CD4-positive, alpha-beta T cell treated with Interleukin-15 for 1 hour (primary cell): ENCODE results near the gene ASMTL.
"Not testable (repeated sequence)": the region's sequence is repeated elsewhere in the genome, so short reads cannot be mapped to it uniquely, and the experiment has no call there.

Experiments
- DNase-seq: peaks from one replicate; pipeline ENCODE4 v3.0.0-alpha.2; 2020

The ASMTL gene

GRCh38 chrX:1452516-1453394 lies at the start of gene ASMTL:
ASMTL (minus strand) TSS chrX:1452909; CDS start chrX:1452840, 69 bp downstream.
- DNase-seq: peak; percentile 98

- DNase-seq: peak; percentile 88
These were observed 49.5 kb upstream of the ASMTL start for GRCh38 chrX:1502241-1502640.

- DNase-seq: peak; percentile 69
These were observed 48.3 kb upstream of the ASMTL start for GRCh38 chrX:1500701-1501624.

- DNase-seq: no peak
These were observed 43.4 kb upstream of the ASMTL start for GRCh38 chrX:1496076-1496475.

GRCh38 chrX:1493877-1494510 lies 41.3 kb upstream of the ASMTL start:
- DNase-seq: peak; percentile 62

- DNase-seq: no peak
These were observed 40.7 kb upstream of the ASMTL start for GRCh38 chrX:1493412-1493811.

GRCh38 chrX:1492421-1493012 lies 39.8 kb upstream of the ASMTL start:
- no peak for DNase-seq

- peak; percentile 64 for DNase-seq
These were observed 39.2 kb upstream of the ASMTL start for GRCh38 chrX:1491851-1492349.

GRCh38 chrX:1491248-1491647 lies 38.5 kb upstream of the ASMTL start:
- DNase-seq: not testable (repeated sequence)

- not testable (repeated sequence) for DNase-seq
These were observed 38.0 kb upstream of the ASMTL start for GRCh38 chrX:1490723-1491122.

GRCh38 chrX:1489354-1489753 lies 36.6 kb upstream of the ASMTL start:
- not testable (repeated sequence) for DNase-seq

GRCh38 chrX:1488745-1489144 lies 36.0 kb upstream of the ASMTL start:
- DNase-seq: no peak

GRCh38 chrX:1488141-1488540 lies 35.4 kb upstream of the ASMTL start:
- DNase-seq: no peak

- DNase-seq: no peak
These were observed 34.7 kb upstream of the ASMTL start for GRCh38 chrX:1487401-1487800.

GRCh38 chrX:1486749-1487361 lies 34.1 kb upstream of the ASMTL start:
- DNase-seq: no peak

- DNase-seq: no peak
These were observed 33.5 kb upstream of the ASMTL start for GRCh38 chrX:1486177-1486576.

- no peak for DNase-seq
These were observed 32.3 kb upstream of the ASMTL start for GRCh38 chrX:1485033-1485432.

GRCh38 chrX:1484638-1485019 lies 31.9 kb upstream of the ASMTL start:
- no peak for DNase-seq

GRCh38 chrX:1483843-1484637 lies 31.3 kb upstream of the ASMTL start:
- DNase-seq: no peak

GRCh38 chrX:1482530-1482928 lies 29.8 kb upstream of the ASMTL start:
- DNase-seq: not testable (repeated sequence)
